ENCODE data around the gene ANAPC1.
"Not testable (repeated sequence)": the region's sequence is repeated elsewhere in the genome, so short reads cannot be mapped to it uniquely, and the experiment has no call there.

Gene ANAPC1

DNA sequence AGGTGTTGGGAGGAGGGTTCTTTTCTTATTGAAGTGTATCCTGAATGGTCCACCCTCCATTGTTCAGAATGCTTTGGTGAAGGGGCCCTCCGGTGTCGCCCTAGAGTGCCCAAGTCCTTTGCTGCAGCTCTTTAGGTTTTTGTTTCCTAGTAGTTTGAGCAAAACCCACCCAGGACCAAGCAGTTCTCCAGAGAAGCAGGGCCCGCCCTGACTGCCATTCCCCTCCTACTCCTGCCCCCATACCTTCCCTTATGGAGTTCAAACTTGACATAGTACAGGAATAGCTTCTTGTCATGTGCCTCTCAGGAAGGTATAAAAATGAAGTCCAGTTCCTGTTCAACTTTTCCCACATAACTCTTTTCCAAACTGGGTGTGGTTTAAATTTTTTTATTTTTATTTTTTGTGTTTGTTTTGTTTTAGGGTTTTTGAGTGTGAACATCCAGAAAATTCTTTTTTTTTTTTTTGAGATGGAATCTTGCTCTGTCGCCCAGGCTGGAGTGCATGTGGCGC, 20.0 kb upstream of the ANAPC1 start:
- DNase-seq: no peak

- DNase-seq: no peak
Measured at GRCh38 chr2:111903516-111903915, 19.5 kb upstream of the ANAPC1 start.

DNA sequence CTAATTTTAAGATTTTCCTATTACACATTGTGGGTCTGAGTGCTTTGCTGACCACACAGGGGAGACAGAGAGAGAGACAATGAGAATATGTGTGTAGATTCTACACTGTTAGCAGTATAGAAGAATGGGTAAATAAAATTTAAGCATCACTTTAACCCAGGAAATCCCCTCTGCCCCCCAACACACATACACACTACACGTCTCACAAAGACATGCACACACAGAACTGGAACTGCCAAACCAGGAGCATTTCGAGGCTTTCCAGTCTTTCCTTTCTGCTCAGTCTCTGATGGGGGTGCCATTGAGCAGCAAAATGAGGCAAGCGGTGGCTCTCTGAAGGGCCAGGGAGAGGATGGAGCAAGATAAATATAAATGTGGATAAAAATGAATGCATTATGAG, 16.9 kb upstream of the ANAPC1 start:
- peak; percentile 28 for DNase-seq

DNA sequence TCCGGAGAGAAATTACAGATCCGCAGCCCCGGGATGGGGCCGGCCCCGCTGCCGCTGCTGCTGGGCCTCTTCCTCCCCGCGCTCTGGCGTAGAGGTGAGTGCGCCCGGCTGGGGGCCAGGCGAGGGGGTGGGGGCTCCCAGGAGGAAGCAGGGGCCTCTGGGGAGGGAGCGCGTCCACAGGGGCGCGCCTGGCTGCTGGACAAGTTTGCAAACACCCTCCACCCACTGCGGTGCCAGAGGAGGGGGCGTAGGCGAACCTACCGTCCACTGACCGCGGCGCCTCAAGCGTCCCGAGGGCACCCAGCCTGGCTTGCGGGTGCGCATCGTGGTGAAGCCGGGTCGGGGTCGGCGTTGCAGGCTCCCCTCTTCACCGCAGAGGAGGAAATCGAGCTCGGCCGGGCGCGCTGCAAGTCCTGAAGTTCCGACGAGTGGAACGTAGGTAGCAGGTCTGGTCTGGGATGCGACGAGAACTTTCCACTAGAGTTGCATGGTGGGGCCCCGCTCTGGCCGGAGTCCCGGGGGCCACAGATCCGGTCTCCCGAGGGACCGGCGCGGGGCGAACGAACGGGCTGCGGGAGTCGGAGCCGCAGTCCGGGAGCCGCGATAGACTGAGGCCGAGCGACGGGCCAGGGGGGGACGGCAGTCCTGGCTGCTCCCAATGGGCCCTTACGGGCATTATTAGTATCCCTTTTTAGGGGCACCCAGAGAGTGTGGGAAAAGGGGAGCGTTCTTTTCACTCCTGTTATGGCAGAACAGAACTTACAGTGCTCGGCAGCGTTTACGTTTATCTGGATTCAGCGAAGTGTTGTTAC, 14.9 kb upstream of the ANAPC1 start:
- DNase-seq: no peak

- DNase-seq: peak; percentile 87
Measured at GRCh38 chr2:111897924-111898702, 14.1 kb upstream of the ANAPC1 start, which contains the start of gene MERTK. MERTK (plus strand) TSS chr2:111898607; CDS start chr2:111898736, 129 bp downstream.

- DNase-seq: peak; percentile 76
Measured at GRCh38 chr2:111897630-111897923, 13.6 kb upstream of the ANAPC1 start.

- DNase-seq: no peak
Measured at GRCh38 chr2:111896576-111896975, 12.6 kb upstream of the ANAPC1 start.

- DNase-seq: no peak
Measured at GRCh38 chr2:111896024-111896423, 12.0 kb upstream of the ANAPC1 start.

- peak; percentile 54 for DNase-seq
Measured at GRCh38 chr2:111884592-111884964, 585 bp upstream of the ANAPC1 start.

DNA sequence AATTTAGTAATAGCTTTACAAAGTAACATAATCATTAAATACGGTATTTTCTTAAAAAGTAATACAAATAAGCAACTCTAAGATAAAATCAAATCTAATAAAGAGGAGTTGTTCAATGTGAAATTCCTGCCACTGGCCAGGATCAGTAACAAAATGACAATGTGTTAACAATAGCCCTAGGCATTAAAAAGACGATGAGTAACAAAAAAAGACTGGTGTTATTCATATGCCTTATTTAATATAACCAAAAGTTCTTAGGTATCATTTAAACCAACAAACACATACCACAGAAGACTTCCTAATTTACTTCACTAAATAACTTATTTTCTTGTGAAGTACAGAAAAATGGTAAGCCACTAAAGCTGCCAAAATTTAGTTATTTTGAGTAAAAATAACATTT, 11.2 kb downstream of the ANAPC1 start:
- not testable (repeated sequence) for DNase-seq

GRCh38 chr2:111865124-111865523, 18.9 kb downstream of the ANAPC1 start:
- not testable (repeated sequence) for DNase-seq

DNA sequence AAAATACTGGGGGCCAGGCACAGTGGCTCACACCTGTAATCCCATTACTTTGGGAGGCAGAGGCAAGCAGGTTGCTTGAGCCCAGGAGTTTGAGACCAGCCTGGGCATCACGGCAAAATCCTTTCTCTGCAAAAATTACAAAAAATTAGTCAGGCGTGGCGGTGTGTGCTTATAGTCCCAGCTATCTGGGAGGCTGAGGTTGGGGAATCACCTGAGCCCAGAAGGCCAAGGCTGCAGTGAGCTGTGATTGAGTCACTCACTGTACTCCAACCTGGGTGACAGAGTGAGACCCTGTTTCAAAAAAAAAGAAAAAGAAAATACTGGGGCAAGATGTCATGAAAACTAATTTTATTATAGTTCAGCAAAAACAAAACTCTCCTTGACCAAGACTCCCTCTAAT, 24.0 kb downstream of the ANAPC1 start:
- not testable (repeated sequence) for DNase-seq

DNA sequence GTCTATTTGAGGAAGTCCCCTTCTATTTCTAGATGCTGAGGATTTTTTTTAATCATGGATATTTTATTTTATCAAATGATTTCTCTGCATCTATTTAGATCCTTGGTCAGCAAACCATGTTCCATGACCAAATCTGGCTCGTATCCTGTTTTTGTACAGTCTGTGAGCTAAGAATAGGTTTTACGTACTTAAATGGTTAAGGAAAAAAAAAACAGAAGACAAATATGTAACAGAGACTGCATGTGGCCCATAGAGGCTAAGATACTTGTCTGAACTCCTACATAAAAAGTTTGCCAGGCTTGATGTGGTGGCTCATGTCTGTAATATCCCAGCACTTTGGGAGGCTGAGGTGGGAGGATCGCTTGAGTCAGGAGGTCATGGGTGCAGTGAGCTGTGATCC, 31.4 kb downstream of the ANAPC1 start:
- not testable (repeated sequence) for DNase-seq

- not testable (repeated sequence) for DNase-seq
Measured at GRCh38 chr2:111850646-111851045, 33.3 kb downstream of the ANAPC1 start.

DNA sequence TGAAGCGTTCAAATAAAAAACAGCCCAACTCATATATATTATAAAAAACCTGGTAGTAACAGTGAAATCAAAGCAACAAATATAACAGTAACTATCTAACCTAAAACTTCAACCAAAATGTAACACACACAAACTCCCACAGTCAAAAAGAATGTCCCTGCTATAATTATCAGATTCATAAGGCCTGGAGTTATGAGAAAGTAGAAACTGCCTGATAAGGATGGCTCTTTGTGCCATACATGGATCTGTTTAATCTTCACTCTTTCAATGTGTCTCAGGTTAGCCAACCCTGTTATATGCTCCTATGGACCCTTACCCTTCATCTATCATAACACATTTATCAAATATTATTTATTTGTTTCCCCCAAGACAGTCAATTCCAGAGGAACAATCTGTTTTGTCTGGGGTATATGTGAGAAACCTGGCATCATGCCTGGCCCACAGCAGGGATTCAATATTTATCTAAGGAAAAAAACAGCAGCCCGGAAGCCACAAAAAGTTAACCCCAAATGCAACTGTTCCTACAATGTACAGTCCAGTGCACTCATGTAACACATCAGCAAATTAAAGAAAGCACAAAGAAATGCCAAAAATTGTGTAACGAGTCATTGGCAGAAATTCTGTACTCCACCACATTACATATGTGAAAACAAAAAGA, 44.2 kb downstream of the ANAPC1 start:
- DNase-seq: peak; percentile 19

GRCh38 chr2:111838992-111839391, 45.0 kb downstream of the ANAPC1 start:
- DNase-seq: not testable (repeated sequence)

GRCh38 chr2:111834221-111834620, 49.8 kb downstream of the ANAPC1 start:
- not testable (repeated sequence) for DNase-seq

GRCh38 chr2:111830479-111830878, 53.5 kb downstream of the ANAPC1 start:
- not testable (repeated sequence) for DNase-seq

DNA sequence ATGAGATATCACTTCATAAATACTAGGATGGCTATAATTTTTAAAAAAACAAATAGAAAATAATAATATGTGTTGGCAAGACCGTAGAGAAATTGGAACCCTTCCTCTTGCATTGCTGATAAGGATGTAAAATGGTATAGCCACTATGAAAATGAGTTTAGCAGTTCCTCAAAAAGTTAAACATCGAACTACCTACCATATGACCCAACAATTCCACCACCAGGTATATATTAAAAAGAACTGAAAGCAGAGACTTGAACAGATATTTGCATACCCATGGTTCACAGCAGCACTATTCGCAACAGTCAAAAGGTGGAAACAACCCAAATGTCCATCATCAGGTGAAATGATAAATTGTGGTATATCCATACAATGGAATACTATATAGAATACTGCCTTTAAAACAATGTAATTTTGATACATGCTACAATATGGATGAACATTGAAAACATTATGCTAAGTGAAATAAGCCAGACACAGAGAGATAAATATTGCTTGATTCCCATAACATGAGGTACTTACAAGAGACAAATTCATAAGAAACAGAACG, 55.7 kb downstream of the ANAPC1 start:
- DNase-seq: not testable (repeated sequence)

DNA sequence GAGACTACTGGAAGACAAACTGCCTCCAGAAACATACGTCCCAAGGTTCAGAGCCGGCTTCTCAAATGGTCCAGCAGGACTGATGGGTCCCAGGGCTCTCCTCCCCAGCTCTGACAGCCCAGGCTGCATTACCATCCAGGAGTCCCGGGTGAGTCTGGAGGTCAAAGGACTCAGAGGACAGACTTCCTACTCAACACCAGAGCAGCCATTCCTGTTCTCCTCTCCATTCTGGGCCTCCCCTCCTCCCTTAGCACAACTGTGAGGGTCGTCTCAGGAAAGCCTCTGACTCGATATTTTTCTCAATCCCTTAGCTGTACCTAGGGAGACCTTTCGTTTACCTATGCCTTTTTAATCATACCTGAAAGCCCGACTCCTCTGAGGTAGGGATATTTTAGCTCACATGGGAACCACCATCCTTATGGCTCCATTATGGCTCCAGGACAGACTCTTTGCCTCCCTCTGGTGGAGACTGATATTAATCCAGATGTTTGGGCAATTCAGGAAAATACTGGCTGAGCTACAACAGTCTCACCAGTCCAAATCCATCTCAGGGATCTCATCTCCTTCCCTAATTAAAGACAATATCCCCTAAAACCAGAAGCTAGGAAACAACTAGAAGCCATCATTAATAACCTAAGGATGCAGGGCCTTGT, 70.9 kb downstream of the ANAPC1 start:
- not testable (repeated sequence) for DNase-seq

- not testable (repeated sequence) for DNase-seq
Measured at GRCh38 chr2:111790633-111791032, 93.4 kb downstream of the ANAPC1 start.

DNA sequence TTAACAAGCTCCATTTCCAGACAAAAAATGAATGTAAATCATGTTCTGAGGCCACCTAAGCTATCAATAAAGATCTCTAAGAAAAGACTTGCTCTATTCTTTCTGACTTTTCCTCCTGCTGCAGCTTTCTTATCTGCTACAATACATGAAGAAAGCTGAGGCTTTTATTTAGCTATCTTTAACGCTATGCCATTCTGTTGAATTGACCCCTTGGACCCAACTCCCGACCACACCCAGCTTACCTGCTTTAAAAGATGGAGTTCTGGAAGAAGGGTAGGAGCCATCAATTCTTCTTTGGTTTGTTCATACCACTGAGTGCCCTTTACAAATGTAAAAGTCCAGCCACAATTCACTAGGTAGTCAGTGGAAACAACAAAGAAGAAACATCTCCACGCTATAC, 99.9 kb downstream of the ANAPC1 start:
- DNase-seq: not testable (repeated sequence)

DNA sequence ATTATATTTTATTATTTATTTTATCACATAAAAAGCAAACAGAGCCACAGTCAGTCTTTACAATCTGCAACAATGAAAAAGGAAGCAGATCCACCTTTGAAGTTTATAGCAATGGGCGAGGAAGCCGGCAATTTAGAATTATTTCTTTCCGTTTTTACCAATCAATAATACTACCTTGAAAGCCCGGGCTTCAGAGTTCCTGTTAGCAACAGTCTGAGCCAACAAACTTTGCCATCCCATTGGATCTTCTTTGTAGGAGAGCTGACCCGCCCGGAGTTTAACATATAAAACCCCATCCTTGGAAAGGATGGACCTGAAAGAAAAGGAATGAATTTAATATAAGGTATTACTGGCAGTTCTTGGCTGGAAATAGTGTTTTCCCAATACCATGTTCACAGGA, 101.8 kb downstream of the ANAPC1 start:
- not testable (repeated sequence) for DNase-seq
